GM13976 (cell line): Measurements from ENCODE around the gene SLC22A23.

Experiments
- DNase-seq: peaks from one replicate; pipeline ENCODE4 v3.0.0; 2012; ENCODE audit warnings: low spot score
- in situ Hi-C: fragments of 300-500 bp; cut with MboI; formaldehyde crosslinking; loops from one replicate; pipeline ENCODE4 v1.12.0; 2022; ENCODE audit warnings: low sequenced_read_pairs, mixed read lengths, inconsistent platforms; ENCODE audit not compliant: unreplicated experiment
- TF ChIP-seq, protein P1 (sequence below): IDR thresholded peaks from 2 replicates; pipeline ENCODE4 v1.5.1; 2012; ENCODE audit warnings: borderline replicate concordance, mild to moderate bottlenecking; ENCODE audit not compliant: insufficient read depth; ENCODE audit errors: extremely low read depth, missing control alignments, control extremely low read depth

SLC22A23 gene

DNA sequence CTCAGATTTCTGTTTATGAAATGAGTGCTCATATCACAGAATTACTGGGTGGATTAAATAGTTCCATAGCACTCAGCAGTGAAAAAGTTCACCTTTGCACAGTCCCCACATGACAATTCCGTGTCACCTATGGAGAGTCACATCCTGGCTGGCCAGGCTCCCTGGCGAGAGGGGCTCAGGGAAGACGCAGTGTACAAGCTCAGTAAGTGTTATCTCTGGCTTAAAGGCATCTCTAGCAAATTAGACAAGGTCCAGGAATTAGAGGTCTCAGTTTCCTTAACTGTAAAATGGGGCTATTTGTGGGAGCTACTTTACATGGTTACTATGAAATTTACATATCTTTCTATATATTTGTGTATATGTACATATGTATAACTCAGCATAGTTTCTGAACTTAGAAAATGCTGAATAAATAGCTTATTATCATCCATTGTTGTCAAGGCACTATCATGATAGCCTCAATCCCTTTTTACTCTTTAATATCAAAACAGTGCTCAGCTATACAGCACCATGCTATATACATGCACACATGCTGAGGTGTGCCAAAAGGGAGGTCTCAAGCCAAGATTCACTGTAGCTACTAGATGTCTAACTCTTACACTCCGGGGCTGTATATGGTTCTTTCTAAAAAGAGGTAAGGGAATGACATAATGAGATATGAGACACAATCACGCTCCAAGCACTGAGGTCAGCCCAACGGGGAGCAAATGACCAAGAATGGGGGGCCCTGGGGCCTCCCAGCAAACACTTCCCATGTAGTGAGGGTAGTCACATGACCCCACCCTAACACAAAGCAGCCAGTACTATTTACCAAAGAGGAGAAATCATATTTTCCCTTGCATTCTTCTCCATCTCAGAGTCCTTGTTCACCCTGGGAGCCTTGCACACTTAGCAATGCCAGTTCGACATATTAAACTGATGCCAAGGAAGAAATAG is 59.4 kb downstream of the SLC22A23 start:
- in situ Hi-C loops, result no loop called here
- TF ChIP-seq, protein P1, sequence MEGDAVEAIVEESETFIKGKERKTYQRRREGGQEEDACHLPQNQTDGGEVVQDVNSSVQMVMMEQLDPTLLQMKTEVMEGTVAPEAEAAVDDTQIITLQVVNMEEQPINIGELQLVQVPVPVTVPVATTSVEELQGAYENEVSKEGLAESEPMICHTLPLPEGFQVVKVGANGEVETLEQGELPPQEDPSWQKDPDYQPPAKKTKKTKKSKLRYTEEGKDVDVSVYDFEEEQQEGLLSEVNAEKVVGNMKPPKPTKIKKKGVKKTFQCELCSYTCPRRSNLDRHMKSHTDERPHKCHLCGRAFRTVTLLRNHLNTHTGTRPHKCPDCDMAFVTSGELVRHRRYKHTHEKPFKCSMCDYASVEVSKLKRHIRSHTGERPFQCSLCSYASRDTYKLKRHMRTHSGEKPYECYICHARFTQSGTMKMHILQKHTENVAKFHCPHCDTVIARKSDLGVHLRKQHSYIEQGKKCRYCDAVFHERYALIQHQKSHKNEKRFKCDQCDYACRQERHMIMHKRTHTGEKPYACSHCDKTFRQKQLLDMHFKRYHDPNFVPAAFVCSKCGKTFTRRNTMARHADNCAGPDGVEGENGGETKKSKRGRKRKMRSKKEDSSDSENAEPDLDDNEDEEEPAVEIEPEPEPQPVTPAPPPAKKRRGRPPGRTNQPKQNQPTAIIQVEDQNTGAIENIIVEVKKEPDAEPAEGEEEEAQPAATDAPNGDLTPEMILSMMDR, result no peak
- DNase-seq, result no peak

DNA sequence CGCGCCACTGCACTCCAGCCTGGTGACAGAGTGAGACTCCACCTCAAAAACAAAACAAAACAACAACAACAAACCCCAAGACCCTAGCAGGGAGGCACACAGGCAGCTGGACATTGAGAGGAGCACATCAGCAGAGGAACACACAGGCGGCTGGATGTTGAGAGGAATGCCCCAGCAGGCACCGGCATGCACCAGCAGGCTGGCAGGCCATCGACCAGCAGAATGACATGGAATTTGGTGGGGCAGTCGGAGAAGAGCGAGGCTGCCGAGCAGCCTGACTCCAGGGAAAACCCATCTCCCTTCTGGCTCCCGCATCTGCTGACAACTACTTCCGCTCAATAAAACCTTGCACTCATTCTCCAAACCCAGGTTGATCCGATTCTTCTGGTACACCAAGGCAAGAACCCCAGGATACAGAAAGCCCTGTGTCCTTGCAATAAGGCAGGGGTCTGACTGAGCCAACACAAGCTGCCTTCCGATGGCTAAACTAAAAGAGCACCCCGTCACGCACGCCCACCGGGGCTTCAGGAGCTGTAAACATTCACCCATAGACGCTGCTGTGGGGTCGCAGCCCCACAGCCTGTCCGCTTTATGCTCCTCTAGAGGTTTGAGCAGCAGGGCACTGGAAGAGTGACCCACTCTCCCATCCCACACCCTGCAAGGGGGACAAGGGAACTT is 60.2 kb downstream of the SLC22A23 start:
- in situ Hi-C loops, result no loop called here
- TF ChIP-seq, protein P1, result no peak
- DNase-seq, result no peak

DNA sequence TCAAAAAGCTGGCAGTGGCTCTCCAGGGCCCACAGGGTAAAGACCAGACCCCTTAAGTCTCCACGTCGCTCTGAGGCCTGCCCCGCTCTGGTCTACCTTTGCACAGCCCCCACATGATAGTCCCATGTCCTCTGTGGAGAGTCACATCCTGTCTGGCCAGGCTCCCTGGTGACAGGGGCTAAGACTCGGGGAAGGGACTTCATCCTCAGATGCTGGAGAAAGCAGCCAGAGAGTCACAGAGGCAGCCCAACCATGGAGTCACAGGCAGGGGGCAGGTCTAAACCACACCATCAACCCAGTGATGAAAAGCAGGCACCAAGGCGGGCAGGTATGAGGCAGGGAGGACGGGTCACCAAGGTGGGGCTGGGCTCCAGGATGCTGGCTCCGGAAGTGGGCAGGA is 62.2 kb downstream of the SLC22A23 start:
- TF ChIP-seq, protein P1, result no peak
- DNase-seq, result no peak
- in situ Hi-C loops, result no loop called here

DNA sequence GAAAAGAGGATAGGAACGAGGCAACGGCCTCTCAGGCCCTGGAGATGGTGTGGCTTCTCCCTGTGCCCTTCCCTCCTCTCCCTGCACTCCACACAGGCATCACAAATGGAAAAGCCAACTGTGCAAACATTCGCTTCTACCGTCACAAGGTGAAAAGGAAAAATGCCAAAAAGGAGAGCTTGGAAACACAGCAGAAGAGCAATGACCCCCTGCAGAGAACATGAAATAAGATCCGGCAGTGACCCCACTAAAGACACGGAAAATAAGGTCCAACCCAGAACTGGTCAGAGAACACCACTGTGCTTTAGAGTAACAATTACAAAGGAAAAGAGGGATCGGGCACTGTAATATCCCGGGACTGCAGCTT is 63.0 kb downstream of the SLC22A23 start:
- TF ChIP-seq, protein P1, result no peak
- DNase-seq, result no peak
- in situ Hi-C loops, result no loop called here

DNA sequence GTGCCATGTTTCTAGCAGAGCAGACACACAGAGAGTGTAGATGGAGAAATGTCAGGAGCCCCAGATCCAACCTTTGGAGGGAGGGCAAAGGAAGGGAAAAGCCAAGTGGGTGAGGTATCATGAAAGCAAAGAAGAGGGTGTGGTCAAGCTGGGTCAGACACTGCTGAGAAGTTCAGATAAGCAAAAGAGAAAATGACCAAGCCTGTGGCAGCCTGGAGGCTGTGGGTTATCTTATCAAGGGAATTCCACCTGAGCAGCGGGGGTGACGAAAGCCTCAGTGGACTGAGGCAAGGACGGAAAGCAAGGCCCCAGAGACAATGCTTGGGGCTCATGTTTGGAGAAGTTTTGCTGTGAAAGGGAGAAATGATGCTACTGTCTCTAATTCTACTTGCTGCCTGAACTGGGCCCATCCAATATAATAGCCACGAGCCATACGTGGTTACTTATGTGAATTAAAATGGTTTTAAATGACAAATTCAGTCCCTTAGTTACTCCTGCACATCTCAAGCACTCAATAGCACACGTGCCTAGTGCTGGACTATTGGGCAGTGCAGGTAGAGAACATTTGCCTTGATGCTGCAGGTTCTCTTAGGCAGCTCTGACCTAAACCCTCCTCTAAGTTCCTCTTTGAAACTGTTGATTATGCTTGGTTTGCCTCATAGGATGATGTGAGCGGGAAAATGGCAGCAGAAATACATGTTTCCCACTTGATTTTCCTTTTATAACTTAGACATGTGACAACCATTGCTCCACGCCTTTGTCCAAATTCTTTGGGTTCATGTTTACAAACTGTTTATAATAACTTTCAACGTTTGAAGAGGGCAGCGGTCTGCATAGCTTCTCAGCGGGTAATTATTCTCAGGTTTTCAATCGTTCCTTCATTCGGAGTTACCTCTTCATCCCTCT is 63.7 kb downstream of the SLC22A23 start:
- no peak for DNase-seq
- in situ Hi-C loops, result no loop called here
- TF ChIP-seq, protein P1, result no peak

DNA sequence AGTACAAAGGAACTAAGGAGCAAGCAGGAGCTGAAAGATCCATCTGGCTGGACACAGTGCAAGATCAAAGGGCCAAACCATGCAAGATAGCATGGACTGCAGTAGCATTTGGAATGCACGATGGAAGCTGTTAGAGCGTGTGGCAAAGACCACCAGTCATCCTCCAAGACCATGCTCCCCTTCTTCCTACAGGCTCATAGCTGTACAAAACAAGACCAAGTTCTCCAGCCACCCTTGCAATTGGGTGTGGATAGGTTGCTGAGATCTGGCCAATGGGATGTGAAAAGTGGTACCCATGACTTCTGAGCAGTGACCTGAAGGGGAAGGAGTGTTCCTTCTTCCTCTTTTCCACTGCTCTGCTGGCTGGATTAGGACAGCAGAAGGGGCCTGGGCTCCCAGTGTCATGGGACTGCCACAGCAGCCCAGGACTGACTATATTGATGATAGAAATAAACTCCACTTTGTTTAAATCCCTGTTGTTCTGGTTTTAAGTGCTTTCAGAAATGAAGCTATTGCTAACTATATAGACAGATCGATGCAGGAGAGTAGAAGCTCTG is 64.9 kb downstream of the SLC22A23 start:
- DNase-seq, result no peak
- TF ChIP-seq, protein P1, result no peak
- in situ Hi-C loops, result no loop called here
